Cardiac fibroblast (primary cell): ENCODE results near the gene LRP1B.
"Not testable (repeated sequence)": the region's sequence is repeated elsewhere in the genome, so short reads cannot be mapped to it uniquely, and the experiment has no call there.

Experiments used
- DNase-seq, 2 donors: peaks; one replicate each; pipeline versions ENCODE4 v3.0.0 to v3.0.0-alpha.2; 2010; ENCODE audit warnings: low read depth in 2 of 2
- H3K4me3 ChIP-seq, 2 donors: replicated peaks in 1 of 2; 1 replicate in 1 of 2; 2 replicates in 1 of 2; pipeline ENCODE4 v1.5.1; 2011; ENCODE audit warnings: low read depth in 2 of 2, low read length in 2 of 2, mild to moderate bottlenecking in 2 of 2, moderate library complexity in 1 of 2
- CTCF ChIP-seq: IDR thresholded peaks from one replicate; pipeline ENCODE4 v1.5.1; 2011; ENCODE audit warnings: low read depth, mild to moderate bottlenecking, low read length, inconsistent platforms

The LRP1B gene

GRCh38 chr2:140354544-140354943 lies 1776.3 kb downstream of the LRP1B start:
- DNase-seq: no peak
- H3K4me3 ChIP-seq: no peak overlapping the region
- no peak for TF ChIP-seq CTCF

GRCh38 chr2:140353541-140353940 lies 1777.3 kb downstream of the LRP1B start:
- H3K4me3 ChIP-seq: no peak overlapping the region
- DNase-seq: peak; percentile 61 to 63
- no peak for TF ChIP-seq CTCF

GRCh38 chr2:140351692-140352091 lies 1779.1 kb downstream of the LRP1B start:
- H3K4me3 ChIP-seq: no peak overlapping the region
- no peak for DNase-seq
- no peak for TF ChIP-seq CTCF

DNA sequence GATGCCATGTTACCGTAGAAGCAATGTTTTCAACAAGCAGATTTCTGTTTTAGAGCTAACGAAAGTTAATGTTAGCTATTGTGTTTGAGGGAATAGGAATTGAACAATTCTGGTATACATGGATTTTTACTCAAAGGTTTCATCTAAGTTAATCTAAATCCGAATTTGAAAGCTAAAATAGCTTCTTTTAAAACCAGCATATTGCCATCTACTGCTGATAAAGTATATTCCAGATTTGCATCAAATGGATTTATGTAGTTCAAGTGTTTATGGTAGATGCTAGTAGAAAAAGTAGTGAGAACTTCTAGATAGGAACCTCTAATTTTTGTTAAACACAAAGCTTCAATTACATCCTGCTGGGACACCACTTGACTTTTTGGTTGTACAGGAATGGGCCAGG lies 1781.1 kb downstream of the LRP1B start:
- DNase-seq: peak in 1 of 2 donors; percentile 15
- no peak for TF ChIP-seq CTCF
- H3K4me3 ChIP-seq: no peak overlapping the region

GRCh38 chr2:140348826-140349225 lies 1782.0 kb downstream of the LRP1B start:
- DNase-seq: no peak
- TF ChIP-seq CTCF: no peak
- H3K4me3 ChIP-seq: no peak overlapping the region

GRCh38 chr2:140344838-140345237 lies 1786.0 kb downstream of the LRP1B start:
- no peak overlapping the region for H3K4me3 ChIP-seq
- peak; percentile 25 to 42 for DNase-seq
- no peak for TF ChIP-seq CTCF

DNA sequence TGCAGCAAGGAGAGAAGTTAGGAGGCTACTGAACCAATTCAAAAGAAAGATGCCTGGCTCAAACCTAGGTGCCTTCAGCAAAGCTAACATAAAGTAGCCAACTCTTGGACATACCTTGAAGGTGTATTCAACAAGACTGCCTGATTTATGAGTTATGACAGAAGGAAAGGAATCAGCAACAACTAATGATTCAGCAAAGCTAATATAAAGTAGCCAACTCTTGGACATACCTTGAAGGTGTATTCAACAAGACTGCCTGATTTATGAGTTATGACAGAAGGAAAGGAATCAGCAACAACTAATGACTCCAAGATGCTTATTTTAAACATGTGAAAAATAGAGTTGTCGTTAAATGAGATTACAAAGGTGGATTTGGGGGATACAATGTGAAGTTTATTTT lies 1786.5 kb downstream of the LRP1B start:
- not testable (repeated sequence) for H3K4me3 ChIP-seq, DNase-seq
